H9 (cell line): Measurements from ENCODE around the gene SRRD. TPM values are rescaled to one million over a fixed set of nuclear protein-coding genes. Genes with fewer than 3 reads are reported as not detected.

Experiments
- DNase-seq: peaks from one replicate; pipeline ENCODE4 v3.0.0-alpha.2; 2017
- H2AFZ ChIP-seq: one replicate; pipeline ENCODE4 v1.6.1; 2013; ENCODE audit warnings: mild to moderate bottlenecking, low read length, control low read depth, moderate library complexity
- H2AK5ac ChIP-seq: 2 replicates; pipeline ENCODE4 v1.6.1; 2013; ENCODE audit warnings: low read length, control low read depth, mixed read lengths; ENCODE audit not compliant: insufficient read length
- H2BK120ac ChIP-seq: one replicate; pipeline ENCODE4 v1.6.1; 2013; ENCODE audit warnings: low read depth, mild to moderate bottlenecking, low read length, control low read depth, inconsistent platforms; ENCODE audit not compliant: poor library complexity, severe bottlenecking
- H2BK12ac ChIP-seq: 2 replicates; pipeline ENCODE4 v1.6.1; 2013; ENCODE audit warnings: low read length, control low read depth, mixed read lengths, low read depth; ENCODE audit not compliant: insufficient read length
- H2BK15ac ChIP-seq: 2 replicates; pipeline ENCODE4 v1.6.1; 2013; ENCODE audit warnings: low read depth, low read length, control low read depth
- H2BK20ac ChIP-seq: one replicate; pipeline ENCODE4 v1.6.1; 2013; ENCODE audit warnings: low read depth, mild to moderate bottlenecking, low read length, control low read depth, inconsistent platforms; ENCODE audit not compliant: poor library complexity, severe bottlenecking
- H2BK5ac ChIP-seq: 2 replicates; pipeline ENCODE4 v1.6.1; 2013; ENCODE audit warnings: low read length, control low read depth, mixed read lengths; ENCODE audit not compliant: insufficient read length
- H3K14ac ChIP-seq: 2 replicates; pipeline ENCODE4 v1.6.1; 2013; ENCODE audit warnings: low read length, control low read depth; ENCODE audit not compliant: insufficient read depth
- H3K18ac ChIP-seq: 2 replicates; pipeline ENCODE4 v1.6.1; 2013; ENCODE audit warnings: low read depth, mild to moderate bottlenecking, mixed read lengths, low read length, control low read depth; ENCODE audit not compliant: insufficient read length
- H3K23ac ChIP-seq: 2 replicates; pipeline ENCODE4 v1.6.1; 2013; ENCODE audit warnings: low read length, control low read depth, mixed read lengths, low read depth; ENCODE audit not compliant: insufficient read length
- H3K23me2 ChIP-seq: 2 replicates; pipeline ENCODE4 v1.6.1; 2013; ENCODE audit warnings: low read depth, mild to moderate bottlenecking, mixed read lengths, low read length, control low read depth; ENCODE audit not compliant: insufficient read length, poor library complexity, severe bottlenecking
- H3K27ac ChIP-seq: 2 replicates; pipeline ENCODE4 v1.5.1; 2013; ENCODE audit warnings: low read length, control low read depth, mixed read lengths, low read depth; ENCODE audit not compliant: insufficient read length
- H3K27me3 ChIP-seq: 2 replicates; pipeline ENCODE4 v1.6.1; 2013; ENCODE audit warnings: low read length, control low read depth, inconsistent platforms; ENCODE audit not compliant: insufficient read depth
- H3K4ac ChIP-seq: 2 replicates; pipeline ENCODE4 v1.6.1; 2013; ENCODE audit warnings: low read depth, mild to moderate bottlenecking, control low read depth, inconsistent platforms, low read length, moderate library complexity
- H3K4me1 ChIP-seq: 2 replicates; pipeline ENCODE4 v1.6.1; 2013; ENCODE audit warnings: low read length, control low read depth, inconsistent platforms; ENCODE audit not compliant: insufficient read depth
- H3K4me2 ChIP-seq: 2 replicates; pipeline ENCODE4 v1.6.1; 2013; ENCODE audit warnings: low read length, control low read depth, mixed read lengths; ENCODE audit not compliant: insufficient read length, insufficient read depth
- H3K56ac ChIP-seq: 2 replicates; pipeline ENCODE4 v1.6.1; 2013; ENCODE audit warnings: low read depth, mild to moderate bottlenecking, mixed read lengths, low read length, control low read depth; ENCODE audit not compliant: insufficient read length
- H3K79me1 ChIP-seq: 2 replicates; pipeline ENCODE4 v1.6.1; 2013; ENCODE audit warnings: low read depth, mild to moderate bottlenecking, moderate library complexity, low read length, control low read depth, inconsistent platforms; ENCODE audit not compliant: insufficient read depth, poor library complexity, severe bottlenecking
- H3K79me2 ChIP-seq: 2 replicates; pipeline ENCODE4 v1.6.1; 2013; ENCODE audit warnings: low read length, control low read depth, inconsistent platforms; ENCODE audit not compliant: insufficient read depth
- H3K9ac ChIP-seq: 2 replicates; pipeline ENCODE4 v1.6.1; 2013; ENCODE audit warnings: low read length, control low read depth, mixed read lengths; ENCODE audit not compliant: insufficient read length; ENCODE audit errors: extremely low read depth
- H3K9me3 ChIP-seq: one replicate; pipeline ENCODE4 v1.6.1; 2013; ENCODE audit warnings: low read depth, low read length, inconsistent platforms; ENCODE audit not compliant: control insufficient read depth
- H3T11ph ChIP-seq: one replicate; pipeline ENCODE4 v1.6.1; 2013; ENCODE audit warnings: mild to moderate bottlenecking, low read length, control low read depth, inconsistent platforms
- H4K20me1 ChIP-seq: one replicate; pipeline ENCODE4 v1.6.1; 2013; ENCODE audit not compliant: control insufficient read depth, insufficient read length, insufficient read depth
- H4K5ac ChIP-seq: 2 replicates; pipeline ENCODE4 v1.6.1; 2013; ENCODE audit warnings: low read depth, mild to moderate bottlenecking, mixed read lengths, low read length, control low read depth; ENCODE audit not compliant: insufficient read length
- H4K8ac ChIP-seq: replicated peaks from 2 replicates; pipeline ENCODE4 v1.6.1; 2013; ENCODE audit warnings: low read length, control low read depth, mixed read lengths, low read depth; ENCODE audit not compliant: insufficient read length
- H4K91ac ChIP-seq: 2 replicates; pipeline ENCODE4 v1.6.1; 2013; ENCODE audit warnings: low read depth, mild to moderate bottlenecking, moderate library complexity, mixed read lengths, low read length, control low read depth; ENCODE audit not compliant: insufficient read length
- H3K27ac Mint-ChIP-seq, 3 experiments: 2 replicates in 2 of 3; 3 replicates in 1 of 3; pipeline ENCODE4 v1.8.0; 2020 to 2021; ENCODE audit warnings: mixed read lengths in 3 of 3, mild to moderate bottlenecking in 1 of 3, moderate library complexity in 1 of 3
- H3K27me3 Mint-ChIP-seq: 2 replicates; pipeline ENCODE4 v1.8.0; 2021; ENCODE audit warnings: low read depth, mild to moderate bottlenecking, moderate library complexity, mixed read lengths
- H3K36me3 Mint-ChIP-seq, 3 experiments: 2 replicates in 2 of 3; 3 replicates in 1 of 3; pipeline ENCODE4 v1.8.0; 2020 to 2021; ENCODE audit warnings: low read depth in 3 of 3, mixed read lengths in 3 of 3; ENCODE audit not compliant: insufficient read depth in 1 of 3
- H3K4me1 Mint-ChIP-seq, 2 experiments: 2 replicates each; pipeline ENCODE4 v1.8.0; 2020; ENCODE audit warnings: mixed read lengths in 2 of 2
- H3K4me3 Mint-ChIP-seq, 2 experiments: 2 replicates in 1 of 2; 3 replicates in 1 of 2; pipeline ENCODE4 v1.8.0; 2020 to 2021; ENCODE audit warnings: mild to moderate bottlenecking in 2 of 2, mixed read lengths in 2 of 2, moderate library complexity in 1 of 2
- H3K9me3 Mint-ChIP-seq, 2 experiments: 2 replicates in 1 of 2; 3 replicates in 1 of 2; pipeline ENCODE4 v1.8.0; 2020; ENCODE audit warnings: mild to moderate bottlenecking in 2 of 2, mixed read lengths in 2 of 2, moderate library complexity in 1 of 2
- CTCF ChIP-seq: fragments of 200-600 bp; sonication (generic); conservative IDR thresholded peaks from 3 replicates; pipeline ENCODE4 v1.8.0; 2021; ENCODE audit warnings: antibody characterized with exemption, mild to moderate bottlenecking
- WGBS: extraction: QIAGEN DNeasy Blood & Tissue Kit; methylation state at CpG from one replicate; pipeline ENCODE4 v1.1.7; 2013; ENCODE audit warnings: missing lambda C conversion rate, low lambda C conversion rate, mixed read lengths; ENCODE audit not compliant: insufficient read length; ENCODE audit errors: extremely low coverage; 5-methylcytosine and 5-hydroxymethylcytosine counted together
- total RNA-seq: library from RNA; stranded (reverse); gene quantifications from 2 replicates; pipeline ENCODE4 v1.2.1, GENCODE V29; 2021

The SRRD gene
- total RNA-seq, 1 experiment from 2014 or later: 36.0 TPM

GRCh38 chr22:26476705-26477340 is 6.9 kb upstream of the SRRD start:
- Histone ChIP-seq H2BK12ac (no peak overlapping the region), H3K4me1 (no peaks in the 10 kb centered on the region; the same call in 1 of the 2 replicates), H3K9ac (no peak overlapping the region), H4K91ac (no peak overlapping the region), H3K79me1 (peaks cover 6% of the 10 kb centered on the region), H3K56ac (no peak overlapping the region), H3K23ac (no peak overlapping the region), H3K9me3 (no peaks in the 10 kb centered on the region), H3K18ac (no peak overlapping the region), H2AK5ac (no peak overlapping the region), H4K8ac (no peak overlapping the region), H4K20me1 (no peaks in the 10 kb centered on the region), H2BK5ac (no peak overlapping the region), H3K4ac (no peak overlapping the region), H3K4me2 (no peak overlapping the region), H3T11ph (no peak overlapping the region), H2BK20ac (no peak overlapping the region), H2AFZ (no peak overlapping the region), H2BK15ac (no peak overlapping the region), H3K14ac (no peak overlapping the region), H2BK120ac (no peak overlapping the region), H3K27me3 (no peaks in the 10 kb centered on the region), H3K23me2 (no peaks in the 10 kb centered on the region), H3K27ac (no peak overlapping the region), H4K5ac (no peak overlapping the region), H3K79me2 (peaks cover 2% of the 10 kb centered on the region; the same call in 1 of the 2 replicates)
- H3K9me3 Mint-ChIP-seq: no peaks in the 10 kb centered on the region
- no peak for DNase-seq
- H3K4me1 Mint-ChIP-seq: peaks cover 19 to 21% of the 10 kb centered on the region in 2 experiments
- H3K27ac Mint-ChIP-seq: no peak overlapping the region; a peak in 1 of 7 replicates
- peaks cover 20 to 73% (median 59%) of the 10 kb centered on the region in 3 experiments; a peak in 6 of 7 replicates for H3K36me3 Mint-ChIP-seq
- no peak overlapping the region for H3K4me3 Mint-ChIP-seq
- no peak for TF ChIP-seq CTCF
- no peaks in the 10 kb centered on the region for H3K27me3 Mint-ChIP-seq
- no CpG with 5 or more reads among the region's 4 CpGs for WGBS
